B cell (primary cell): Measurements from ENCODE around the gene PROC. TPM values are rescaled to one million over a fixed set of nuclear protein-coding genes. Genes with fewer than 3 reads are reported as not detected.

Experiments
- ATAC-seq: fragments of 200-7000 bp; cut with Tn5 transposase; one replicate; pipeline ENCODE4 v1.10.0; 2021; ENCODE audit warnings: low read depth, mild to moderate bottlenecking, moderate number of reproducible peaks, moderate library complexity
- CTCF ChIA-PET: fragments of 350-600 bp; sonication (Branson Sonifier 250); formaldehyde crosslinking; loops from one replicate; lab custom pipeline; 2021; ENCODE audit warnings: antibody characterized with exemption, inconsistent platforms; lab: Charles Lee
- POLR2A ChIA-PET: fragments of 350-600 bp; sonication (Branson Sonifier 250); formaldehyde crosslinking; loops from one replicate; lab custom pipeline; 2021; ENCODE audit warnings: antibody characterized with exemption; lab: Charles Lee
- DNase-seq: peaks from one replicate; pipeline ENCODE4 v3.0.0; 2013
- H2AFZ ChIP-seq: 2 replicates; pipeline ENCODE4 v1.6.1; 2012; ENCODE audit warnings: mild to moderate bottlenecking, low read depth, low read length; ENCODE audit not compliant: insufficient read depth, poor library complexity, severe bottlenecking
- H3K27ac ChIP-seq, 2 donors: 1 replicate in 1 of 2; 2 replicates in 1 of 2; pipeline ENCODE4 v1.5.1; 2012 to 2013; ENCODE audit warnings: low read length in 2 of 2, mild to moderate bottlenecking in 2 of 2, moderate library complexity in 1 of 2
- H3K27me3 ChIP-seq, 4 experiments: fragments of 200-600 bp in 1 of 4; sonication (generic) in 1 of 4; replicated peaks in 1 of 4; 1 replicate in 2 of 4; 2 replicates in 2 of 4; pipeline versions ENCODE4 v1.6.1 to v1.7.0; 2013 to 2016; ENCODE audit warnings: low read length in 3 of 4, mild to moderate bottlenecking in 2 of 4, mixed read lengths in 1 of 4, moderate library complexity in 1 of 4; ENCODE audit not compliant: insufficient read depth in 4 of 4, control insufficient read depth in 3 of 4; ENCODE audit errors: control extremely low read depth in 1 of 4
- H3K36me3 ChIP-seq, 2 experiments: replicated peaks in 1 of 2; 1 replicate in 1 of 2; 2 replicates in 1 of 2; pipeline versions ENCODE4 v1.6.1 to v1.7.1; 2013; ENCODE audit warnings: low read length in 1 of 2; ENCODE audit not compliant: insufficient read depth in 2 of 2, control insufficient read depth in 1 of 2; ENCODE audit errors: control extremely low read depth in 1 of 2, extremely low read depth in 1 of 2
- H3K4me1 ChIP-seq, 2 donors: fragments of 200-600 bp in 1 of 2; sonication (generic) in 1 of 2; 1 replicate in 1 of 2; 2 replicates in 1 of 2; pipeline versions ENCODE4 v1.5.1 to v1.6.1; 2013 to 2017; ENCODE audit warnings: low read length in 2 of 2; ENCODE audit not compliant: control insufficient read depth in 2 of 2, insufficient read depth in 2 of 2
- H3K4me2 ChIP-seq: replicated peaks from 2 replicates; pipeline ENCODE3; 2012; ENCODE audit warnings: mild to moderate bottlenecking, low read depth, low read length; ENCODE audit not compliant: poor library complexity, severe bottlenecking
- H3K4me3 ChIP-seq, 5 experiments: fragments of 200-600 bp in 1 of 5; sonication (generic) in 1 of 5; 1 replicate in 3 of 5; 2 replicates in 2 of 5; pipeline versions ENCODE4 v1.5.1 to v1.7.0; 2011 to 2016; ENCODE audit warnings: low read length in 4 of 5, mild to moderate bottlenecking in 4 of 5, low read depth in 2 of 5, control low read depth in 1 of 5, moderate library complexity in 1 of 5; ENCODE audit not compliant: insufficient read depth in 1 of 5; ENCODE audit errors: control extremely low read depth in 1 of 5, extremely low read depth in 1 of 5
- H3K79me2 ChIP-seq: fragments of 200-600 bp; sonication (generic); one replicate; pipeline ENCODE4 v1.6.0; 2016; ENCODE audit warnings: low read length; ENCODE audit not compliant: control insufficient read depth, insufficient read depth
- H3K9ac ChIP-seq: fragments of 200-600 bp; sonication (generic); 2 replicates; pipeline ENCODE4 v1.6.1; 2017; ENCODE audit warnings: mild to moderate bottlenecking, low read length, moderate library complexity
- H3K9me3 ChIP-seq, 3 donors: one replicate each; pipeline versions ENCODE4 v1.6.1 to v1.7.1; 2013; ENCODE audit warnings: low read length in 2 of 3; ENCODE audit not compliant: control insufficient read depth in 2 of 3, insufficient read depth in 1 of 3; ENCODE audit errors: control extremely low read depth in 1 of 3
- H4K20me1 ChIP-seq: 2 replicates; pipeline ENCODE4 v1.6.0; 2012; ENCODE audit warnings: mild to moderate bottlenecking, low read length; ENCODE audit not compliant: insufficient read depth, control insufficient read depth, poor library complexity, severe bottlenecking
- H3K27ac Mint-ChIP-seq: one replicate; pipeline ENCODE4 v1.8.0; 2021; ENCODE audit warnings: mixed read lengths
- H3K27me3 Mint-ChIP-seq: one replicate; pipeline ENCODE4 v1.8.0; 2021; ENCODE audit warnings: mixed read lengths
- H3K4me1 Mint-ChIP-seq: one replicate; pipeline ENCODE4 v1.8.0; 2021; ENCODE audit warnings: mixed read lengths
- H3K4me3 Mint-ChIP-seq: one replicate; pipeline ENCODE4 v1.8.0; 2021; ENCODE audit warnings: mixed read lengths
- H3K9me3 Mint-ChIP-seq: one replicate; pipeline ENCODE4 v1.8.0; 2022; ENCODE audit warnings: mixed read lengths; ENCODE audit not compliant: insufficient read depth
- CTCF ChIP-seq: fragments of 200-600 bp; IDR thresholded peaks from one replicate; pipeline ENCODE4 v1.8.0; 2022; ENCODE audit warnings: antibody characterized with exemption, mild to moderate bottlenecking
- EZH2 ChIP-seq: IDR thresholded peaks from 2 replicates; pipeline ENCODE4 v1.6.1; 2012; ENCODE audit warnings: borderline replicate concordance, low read depth, mild to moderate bottlenecking, moderate library complexity, low read length; ENCODE audit not compliant: insufficient read depth, poor library complexity, severe bottlenecking
- WGBS: methylation state at CpG from one replicate; pipeline ENCODE4 v1.1.5; 2013; ENCODE audit warnings: missing lambda C conversion rate; ENCODE audit not compliant: insufficient coverage; 5-methylcytosine and 5-hydroxymethylcytosine counted together
- intact Hi-C: fragments of 100-400 bp; cut with micrococcal nuclease; formaldehyde crosslinking; loops from one replicate; pipeline ENCODE4 v1.10.0; 2022
- polyA plus RNA-seq: library from polyadenylated mRNA; depleted of rRNA; stranded (reverse); fragments of >200 nt; gene quantifications from 2 replicates; pipeline ENCODE4 v1.2.3, GENCODE V29; 2012
- total RNA-seq, 2 donors: library from RNA; stranded (reverse); fragments of 120-200 nt in 1 of 2; gene quantifications; 1 replicate in 1 of 2; 2 replicates in 1 of 2; pipeline versions ENCODE4 v1.2.3 to v1.2.4, GENCODE V29; 2013 to 2022

PROC gene
- total and polyA plus RNA-seq, 2 donors (not counting 1 experiment from before 2014, with no cell fraction given), result 0.40 TPM; not detected in 1

DNA sequence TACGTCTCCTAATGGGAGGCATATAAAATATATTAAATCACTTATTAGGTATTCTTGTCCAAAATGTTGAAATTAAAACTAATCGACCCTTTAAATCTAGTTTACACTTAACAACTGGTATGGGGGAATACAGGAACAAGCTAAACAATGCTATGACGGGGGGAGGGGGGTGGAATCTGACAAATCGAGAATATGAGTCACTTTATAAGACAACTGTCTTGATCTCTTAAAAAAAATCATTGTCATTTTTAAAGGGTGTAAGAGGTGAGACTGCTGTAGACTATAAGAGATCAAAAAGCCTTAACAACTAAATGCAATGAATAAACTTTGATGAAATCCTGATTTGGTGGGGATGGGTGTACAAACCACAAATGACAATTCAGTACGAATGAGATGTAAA is 36.5 kb upstream of the PROC start:
- no CpG with 5 or more reads among the region's 5 CpGs for whole genome bisulfite sequencing
- peaks cover 0 to 4% of the 10 kb centered on the region in 2 experiments for H3K36me3 ChIP-seq
- no peaks in the 10 kb centered on the region for H3K9me3 Mint-ChIP-seq
- no peak overlapping the region for H2AFZ ChIP-seq
- H3K4me2 ChIP-seq, result no peak overlapping the region
- no peak overlapping the region for H3K9ac ChIP-seq
- H3K27me3 Mint-ChIP-seq, result no peaks in the 10 kb centered on the region
- peaks cover 17 to 43% of the 10 kb centered on the region in 2 donors for H3K4me1 ChIP-seq
- peaks cover 0 to 2% (median 0%) of the 10 kb centered on the region in 3 donors for H3K9me3 ChIP-seq
- intact Hi-C loops, result loop anchor here (5.0 to 10.0 kb wide), 2 partner anchors 34 to 297 kb away; no protein-coding TSS in a partner anchor
- ChIA-PET POLR2A (no interaction called here), CTCF (interaction anchor here (0.8 to 0.9 kb wide), 2 partner anchors 11 to 24 kb away, joined by 3 to 4 read pairs; no protein-coding TSS in a partner anchor)
- H3K4me1 Mint-ChIP-seq, result peaks cover 73% of the 10 kb centered on the region
- H3K27me3 ChIP-seq, result no peaks in the 10 kb centered on the region
- DNase-seq, result no peak
- H3K27ac ChIP-seq, result no peak overlapping the region
- no peak overlapping the region for H3K4me3 ChIP-seq
- H4K20me1 ChIP-seq, result peaks cover 82% of the 10 kb centered on the region
- TF ChIP-seq CTCF (no peak), EZH2 (no peak)
- no peak overlapping the region for H3K27ac Mint-ChIP-seq
- H3K79me2 ChIP-seq, result peaks cover 99% of the 10 kb centered on the region
- H3K4me3 Mint-ChIP-seq, result no peak overlapping the region
- no peak for ATAC-seq

DNA sequence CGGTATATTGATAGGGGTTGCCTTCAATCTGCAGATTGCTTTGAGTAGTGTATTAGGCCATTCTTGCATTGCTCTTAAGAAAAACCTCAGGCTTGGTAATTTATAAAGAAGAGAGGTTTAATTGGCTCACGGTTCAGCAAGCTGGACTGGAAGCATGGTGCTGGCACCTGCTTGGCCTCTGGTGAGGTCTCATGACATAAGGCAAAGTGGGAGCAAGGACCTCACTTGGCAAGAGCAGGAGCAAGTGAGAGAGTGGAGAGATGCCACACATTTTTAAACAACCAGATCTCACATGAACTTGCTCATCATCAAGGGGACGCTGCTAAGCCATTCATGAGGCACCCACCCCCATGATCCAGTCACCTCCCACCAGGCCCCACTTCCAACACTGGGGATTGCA is 35.4 kb upstream of the PROC start:
- Mint-ChIP-seq H3K4me1 (peaks cover 75% of the 10 kb centered on the region), H3K4me3 (no peak overlapping the region), H3K9me3 (no peaks in the 10 kb centered on the region), H3K27ac (peak overlapping the region; percentile 37), H3K27me3 (no peaks in the 10 kb centered on the region)
- peaks cover 78% of the 10 kb centered on the region for H4K20me1 ChIP-seq
- peaks cover 0 to 4% of the 10 kb centered on the region in 2 experiments for H3K36me3 ChIP-seq
- H2AFZ ChIP-seq, result no peak overlapping the region
- ChIA-PET POLR2A (no interaction called here), CTCF (no interaction called here)
- intact Hi-C loops, result loop anchor here (5.0 to 10.0 kb wide), 2 partner anchors 36 to 298 kb away; no protein-coding TSS in a partner anchor
- H3K9ac ChIP-seq, result no peak overlapping the region
- H3K9me3 ChIP-seq, result no peaks in the 10 kb centered on the region
- H3K27me3 ChIP-seq, result no peaks in the 10 kb centered on the region
- H3K27ac ChIP-seq, result no peak overlapping the region
- no peak for ATAC-seq
- H3K4me3 ChIP-seq, result no peak overlapping the region
- H3K79me2 ChIP-seq, result peaks cover 92% of the 10 kb centered on the region
- 100% methylated on average over 3 of the region's 3 CpGs for WGBS
- DNase-seq, result no peak
- no peak overlapping the region for H3K4me2 ChIP-seq
- TF ChIP-seq EZH2 (no peak), CTCF (no peak)
- H3K4me1 ChIP-seq, result peaks cover 19 to 41% of the 10 kb centered on the region in 2 donors
